HUES6 (cell line): ENCODE measurements around the gene MOCS1.

Experiments
- H3K27ac ChIP-seq: 2 replicates; pipeline ENCODE4 v1.7.0; 2013; ENCODE audit warnings: low read depth, mild to moderate bottlenecking, low read length, inconsistent platforms
- H3K27me3 ChIP-seq: 2 replicates; pipeline ENCODE4 v1.6.1; 2013; ENCODE audit warnings: low read length; ENCODE audit not compliant: control insufficient read depth, insufficient read depth
- H3K36me3 ChIP-seq: 2 replicates; pipeline ENCODE4 v1.6.1; 2013; ENCODE audit warnings: low read length; ENCODE audit not compliant: control insufficient read depth, insufficient read depth
- H3K4me1 ChIP-seq: 2 replicates; pipeline ENCODE4 v1.6.1; 2013; ENCODE audit warnings: low read length; ENCODE audit not compliant: control insufficient read depth, insufficient read depth
- H3K4me3 ChIP-seq: 2 replicates; pipeline ENCODE4 v1.5.1; 2013; ENCODE audit warnings: low read depth, low read length
- H3K9ac ChIP-seq: one replicate; pipeline ENCODE4 v1.6.1; 2013; ENCODE audit warnings: mild to moderate bottlenecking, low read length
- H3K9me3 ChIP-seq: 2 replicates; pipeline ENCODE4 v1.6.1; 2013; ENCODE audit warnings: low read depth, low read length; ENCODE audit not compliant: control insufficient read depth, insufficient read depth

The MOCS1 gene

DNA sequence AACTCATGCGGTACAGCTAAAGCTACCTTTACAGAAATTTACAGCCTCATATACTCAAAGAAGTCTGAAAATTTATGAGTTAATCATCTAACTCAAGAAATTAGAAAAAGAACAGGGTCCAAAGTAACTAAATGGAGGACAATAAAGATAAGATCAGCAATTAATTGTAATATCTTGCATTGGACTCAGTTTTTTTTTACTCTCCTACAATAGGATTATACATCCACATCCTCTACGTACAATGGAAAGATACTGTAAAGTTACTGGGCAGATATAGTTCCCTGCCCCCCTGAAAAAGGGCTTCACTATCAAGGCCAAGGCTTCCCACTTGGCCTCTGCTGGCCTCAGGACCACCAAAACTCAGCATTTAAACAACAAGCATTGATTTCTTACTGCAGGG, 31.5 kb upstream of the MOCS1 start:
- H3K27me3 ChIP-seq, result peaks cover 3% of the 10 kb centered on the region; the same call in 1 of the 2 replicates
- no peak overlapping the region for H3K27ac ChIP-seq
- 0 out of 2 replicates have a peak, but pooled peaks cover 3% of the 10 kb centered on the region for H3K4me1 ChIP-seq
- H3K9me3 ChIP-seq, result no peaks in the 10 kb centered on the region
- H3K4me3 ChIP-seq, result no peak overlapping the region
- no peak overlapping the region for H3K9ac ChIP-seq
- H3K36me3 ChIP-seq, result no peaks in the 10 kb centered on the region

DNA sequence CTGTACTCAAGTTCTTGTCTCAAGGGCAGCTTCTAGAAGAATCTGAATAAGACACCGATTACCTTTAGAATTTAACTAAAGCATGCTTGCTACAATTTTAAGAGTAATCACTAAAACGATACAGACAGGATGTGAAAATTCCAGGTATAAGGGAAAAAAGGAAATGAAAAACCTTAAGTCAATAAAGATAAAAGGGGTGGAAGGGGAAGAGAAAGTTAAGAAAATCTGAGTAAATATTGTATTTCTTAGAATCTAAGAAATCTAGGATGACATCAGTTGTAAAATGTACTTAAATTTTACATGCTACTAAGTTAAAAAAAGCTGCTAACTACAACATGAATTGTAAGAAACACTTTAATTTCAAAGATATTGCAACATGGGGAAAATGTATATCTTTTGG, 30.3 kb upstream of the MOCS1 start:
- H3K4me1 ChIP-seq, result 0 out of 2 replicates have a peak, but pooled peaks cover 3% of the 10 kb centered on the region

DNA sequence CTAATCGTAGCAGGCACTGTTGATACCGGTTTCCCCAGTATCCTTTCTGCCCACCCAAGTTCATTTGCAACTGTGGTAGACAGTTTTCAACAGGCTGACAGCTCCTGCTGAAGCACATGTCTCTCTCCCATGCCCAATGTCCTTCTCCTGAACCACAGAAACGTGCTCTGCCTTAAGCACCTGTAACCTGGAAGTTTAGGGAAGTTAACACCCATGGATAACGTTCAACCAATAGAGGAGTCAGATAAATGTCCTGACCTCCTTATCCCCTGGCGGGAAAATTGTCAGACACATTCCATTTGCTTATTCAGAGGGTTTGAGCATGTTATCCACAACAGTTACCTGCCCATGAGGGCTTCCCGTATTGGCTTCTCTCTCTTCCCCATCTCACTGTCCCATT, 29.8 kb upstream of the MOCS1 start:
- no peaks in the 10 kb centered on the region for H3K36me3 ChIP-seq
- no peaks in the 10 kb centered on the region; the same call in 1 of the 2 replicates for H3K27me3 ChIP-seq
- no peak overlapping the region for H3K27ac ChIP-seq
- H3K9ac ChIP-seq, result no peak overlapping the region
- H3K9me3 ChIP-seq, result no peaks in the 10 kb centered on the region
- 0 out of 2 replicates have a peak, but pooled peaks cover 3% of the 10 kb centered on the region for H3K4me1 ChIP-seq
- H3K4me3 ChIP-seq, result no peak overlapping the region

More for the DNA sequence above, 30.3 kb upstream of the MOCS1 start:
- Histone ChIP-seq H3K9me3 (no peaks in the 10 kb centered on the region), H3K27ac (no peak overlapping the region), H3K4me3 (no peak overlapping the region), H3K27me3 (no peaks in the 10 kb centered on the region; the same call in 1 of the 2 replicates), H3K9ac (no peak overlapping the region), H3K36me3 (no peaks in the 10 kb centered on the region)

DNA sequence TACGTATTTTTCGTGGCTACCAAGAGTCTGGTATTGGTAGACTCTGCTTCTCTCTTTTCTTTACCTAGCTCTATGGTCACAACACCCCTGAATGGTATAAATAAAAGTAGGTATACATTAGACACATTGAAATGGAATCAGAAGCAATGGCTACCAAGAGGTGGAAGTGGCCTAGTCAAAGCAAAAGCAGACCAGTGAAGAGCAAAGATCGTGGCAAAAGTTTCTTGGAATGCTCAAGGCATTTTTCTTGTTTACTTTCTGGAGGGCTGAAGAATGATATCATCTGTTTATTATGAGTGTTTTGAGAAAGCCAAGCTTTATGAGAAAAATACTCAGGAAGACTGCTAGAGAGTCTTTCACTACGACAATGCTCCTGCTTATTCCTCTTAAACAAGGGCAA, 28.6 kb upstream of the MOCS1 start:
- Histone ChIP-seq H3K27ac (no peak overlapping the region), H3K9ac (no peak overlapping the region), H3K27me3 (no peaks in the 10 kb centered on the region), H3K4me3 (no peak overlapping the region), H3K36me3 (no peaks in the 10 kb centered on the region), H3K9me3 (no peaks in the 10 kb centered on the region), H3K4me1 (0 out of 2 replicates have a peak, but pooled peaks cover 3% of the 10 kb centered on the region)

DNA sequence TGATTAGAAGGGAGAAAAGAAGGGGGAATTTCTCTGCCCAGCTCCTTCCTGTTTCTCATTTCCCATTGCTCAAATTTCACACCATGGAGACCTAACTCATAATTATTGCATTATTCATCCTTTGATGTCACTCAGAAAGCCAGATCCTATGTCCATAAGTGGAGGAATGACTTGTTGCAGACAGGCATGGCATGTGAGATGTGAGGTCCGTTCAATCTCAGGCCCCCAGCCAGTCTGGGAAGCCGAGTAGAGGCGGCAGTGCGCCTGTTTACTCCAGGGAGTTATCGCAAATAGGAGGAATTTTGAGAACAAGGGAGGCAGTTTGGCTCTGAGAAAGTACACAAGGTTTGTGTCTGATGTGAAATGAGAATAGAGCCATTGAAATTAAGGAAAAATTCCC, 26.9 kb upstream of the MOCS1 start:
- H3K4me1 ChIP-seq, result 0 out of 2 replicates have a peak, but pooled peaks cover 3% of the 10 kb centered on the region
- H3K36me3 ChIP-seq, result no peaks in the 10 kb centered on the region
- no peaks in the 10 kb centered on the region for H3K9me3 ChIP-seq
- no peak overlapping the region for H3K4me3 ChIP-seq
- H3K27me3 ChIP-seq, result no peaks in the 10 kb centered on the region
- no peak overlapping the region for H3K27ac ChIP-seq
- no peak overlapping the region for H3K9ac ChIP-seq

DNA sequence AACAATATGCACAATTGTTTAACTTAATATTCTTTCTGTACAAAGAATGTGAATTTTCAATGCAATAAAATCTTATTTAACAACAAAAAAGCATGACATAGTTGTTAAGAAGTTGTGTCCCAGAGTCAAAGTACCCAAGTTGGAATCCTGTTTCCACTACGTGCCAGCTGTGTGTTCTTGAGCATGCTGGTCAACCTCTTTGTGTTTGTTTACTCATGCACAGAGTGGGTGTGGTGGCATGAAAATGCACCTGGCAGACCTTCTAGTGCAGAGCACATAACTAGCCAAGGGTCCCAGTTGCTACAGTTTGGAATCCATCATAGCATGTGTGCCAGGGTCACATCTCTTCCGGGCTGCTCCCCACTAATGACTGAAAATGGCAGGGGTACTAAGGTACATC, 24.7 kb upstream of the MOCS1 start:
- Histone ChIP-seq H3K4me3 (no peak overlapping the region), H3K27ac (no peak overlapping the region), H3K4me1 (0 out of 2 replicates have a peak, but pooled peaks cover under 1% of the 10 kb centered on the region), H3K36me3 (no peaks in the 10 kb centered on the region), H3K27me3 (no peaks in the 10 kb centered on the region), H3K9ac (no peak overlapping the region), H3K9me3 (no peaks in the 10 kb centered on the region)

DNA sequence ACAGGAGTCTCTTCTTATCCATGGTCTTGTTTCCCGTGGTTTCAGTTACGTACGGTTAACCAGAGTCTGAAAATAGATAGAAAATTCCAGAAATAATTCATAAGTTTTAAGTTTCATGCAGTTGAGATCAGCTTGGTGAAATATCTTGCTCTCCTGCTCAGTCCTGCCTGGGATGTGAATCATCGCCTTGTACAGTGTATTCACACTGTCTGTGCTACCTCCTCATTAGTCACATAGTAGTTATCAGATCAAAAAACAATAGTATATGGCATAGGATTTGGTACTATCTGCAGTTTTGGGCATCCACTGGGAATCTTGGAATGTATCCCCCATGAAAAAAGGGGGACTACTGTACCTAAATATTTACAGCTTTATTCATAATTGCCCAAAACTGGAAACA, 22.7 kb upstream of the MOCS1 start:
- H3K4me1 ChIP-seq, result no peaks in the 10 kb centered on the region
- no peaks in the 10 kb centered on the region for H3K36me3 ChIP-seq
- H3K9me3 ChIP-seq, result no peaks in the 10 kb centered on the region
- H3K27ac ChIP-seq, result no peak overlapping the region
- no peaks in the 10 kb centered on the region for H3K27me3 ChIP-seq
- H3K4me3 ChIP-seq, result no peak overlapping the region
- H3K9ac ChIP-seq, result no peak overlapping the region

DNA sequence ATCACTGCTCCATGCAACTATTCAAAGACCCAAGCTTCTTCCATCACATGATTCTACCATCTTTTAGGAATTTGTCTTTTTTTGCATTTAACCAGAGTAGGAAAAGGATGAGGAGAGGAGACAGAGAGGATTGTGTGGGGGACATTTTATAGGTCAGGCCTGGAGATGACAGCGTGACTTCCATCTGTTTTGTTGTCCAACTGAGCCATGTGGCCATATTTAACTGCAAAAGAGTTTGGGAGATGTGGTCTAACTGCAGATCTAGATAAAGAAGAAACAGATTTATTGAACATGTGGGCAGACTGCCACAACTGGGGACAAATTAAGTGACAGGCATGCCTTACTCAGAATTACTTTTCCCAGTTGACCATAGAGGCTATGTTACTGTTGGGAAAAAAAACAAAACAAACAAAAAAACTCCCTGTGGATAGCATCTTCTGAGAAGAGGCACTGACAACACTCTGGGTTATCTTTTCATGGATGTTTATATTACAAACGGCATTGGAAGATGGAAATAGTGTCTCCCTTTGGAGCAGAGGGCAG, 18.9 kb upstream of the MOCS1 start:
- Histone ChIP-seq H3K36me3 (no peaks in the 10 kb centered on the region), H3K27me3 (peaks cover 6% of the 10 kb centered on the region; the same call in 1 of the 2 replicates), H3K9me3 (no peaks in the 10 kb centered on the region), H3K4me1 (peaks cover 7% of the 10 kb centered on the region), H3K27ac (no peak overlapping the region), H3K4me3 (no peak overlapping the region), H3K9ac (no peak overlapping the region)

DNA sequence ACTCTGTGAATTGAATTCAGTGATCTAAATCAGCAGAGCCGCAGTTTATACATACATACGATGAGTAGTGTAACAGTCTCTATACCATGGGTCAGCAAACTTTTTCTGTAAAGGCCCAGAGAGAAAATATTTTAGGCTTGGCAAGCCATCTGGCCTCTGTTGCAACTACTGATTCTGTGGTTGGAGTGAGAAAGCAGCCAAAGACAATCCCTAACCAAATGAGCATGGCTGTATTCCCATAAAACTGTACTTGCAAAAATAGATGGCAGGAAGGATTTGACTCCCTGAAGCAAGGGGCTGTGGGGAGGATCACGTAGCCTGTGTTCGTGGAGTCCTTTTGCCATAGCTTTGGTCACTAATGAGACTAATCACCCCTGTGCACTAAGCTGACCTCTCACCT, 17.9 kb upstream of the MOCS1 start:
- H3K4me1 ChIP-seq, result peaks cover 16% of the 10 kb centered on the region
- no peak overlapping the region for H3K27ac ChIP-seq
- peaks cover 6% of the 10 kb centered on the region; the same call in 1 of the 2 replicates for H3K27me3 ChIP-seq
- H3K4me3 ChIP-seq, result no peak overlapping the region
- H3K9ac ChIP-seq, result no peak overlapping the region
- no peaks in the 10 kb centered on the region for H3K36me3 ChIP-seq
- no peaks in the 10 kb centered on the region for H3K9me3 ChIP-seq

DNA sequence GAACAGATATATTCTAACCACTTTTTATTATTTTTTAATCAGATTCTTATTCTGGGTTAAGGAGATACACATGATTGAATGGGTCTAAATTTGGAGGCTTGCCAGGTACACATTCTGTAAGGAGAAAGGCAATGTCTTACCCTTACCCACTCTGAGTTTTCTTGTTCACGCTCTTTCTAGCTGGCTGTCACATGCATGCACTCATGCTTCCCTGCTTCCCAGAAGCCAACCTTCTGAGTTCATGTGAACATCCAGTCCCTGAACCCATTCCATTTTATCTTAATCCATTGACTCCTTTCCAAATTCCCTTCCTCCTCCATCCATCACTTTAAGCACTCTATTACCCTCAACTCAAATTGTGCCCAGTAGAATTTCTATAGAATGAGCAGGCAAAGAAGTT, 17.5 kb upstream of the MOCS1 start:
- Histone ChIP-seq H3K36me3 (no peaks in the 10 kb centered on the region), H3K4me1 (peaks cover 19% of the 10 kb centered on the region), H3K27me3 (peaks cover 6% of the 10 kb centered on the region; the same call in 1 of the 2 replicates), H3K4me3 (no peak overlapping the region), H3K27ac (no peak overlapping the region), H3K9me3 (no peaks in the 10 kb centered on the region), H3K9ac (no peak overlapping the region)

DNA sequence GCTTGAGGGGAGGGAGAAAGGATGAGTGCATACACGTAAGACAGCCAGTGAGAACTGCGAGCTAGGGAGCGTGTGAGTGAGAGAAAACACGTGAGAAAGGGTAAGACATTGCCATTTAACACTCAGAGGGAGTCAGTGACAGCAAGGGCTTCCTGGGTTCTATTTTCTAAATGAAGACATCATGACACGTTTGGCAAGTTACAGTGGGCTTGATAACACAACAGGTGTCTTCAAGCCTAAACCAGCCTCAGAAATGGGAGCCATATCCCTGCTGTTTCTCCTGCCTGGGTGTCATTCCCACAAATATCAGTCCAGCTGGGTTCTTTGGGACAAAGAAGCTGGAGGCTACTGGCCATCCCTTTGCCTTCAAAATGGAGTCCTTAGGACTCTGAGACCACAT, 16.9 kb upstream of the MOCS1 start:
- Histone ChIP-seq H3K9ac (no peak overlapping the region), H3K4me1 (peaks cover 19% of the 10 kb centered on the region), H3K27me3 (peaks cover 6% of the 10 kb centered on the region; the same call in 1 of the 2 replicates)

More for the DNA sequence above, 16.9 kb upstream of the MOCS1 start:
- Histone ChIP-seq H3K27ac (no peak overlapping the region), H3K36me3 (no peaks in the 10 kb centered on the region), H3K9me3 (no peaks in the 10 kb centered on the region), H3K4me3 (no peak overlapping the region)
